Liver (tissue), 9 donors: ENCODE measurements around the gene PPM1A. TPM values are rescaled to one million over a fixed set of nuclear protein-coding genes. Genes with fewer than 3 reads are reported as not detected.

ENCODE experiments used
- DNase-seq: peaks from one replicate; pipeline ENCODE4 v3.0.0-alpha.2; 2017; ENCODE audit warnings: low spot score
- H3K27ac ChIP-seq, 2 donors: one replicate each; pipeline ENCODE4 v1.7.0; 2013; ENCODE audit warnings: inconsistent platforms in 2 of 2, low read length in 2 of 2, control low read depth in 1 of 2, low read depth in 1 of 2, mild to moderate bottlenecking in 1 of 2
- H3K27me3 ChIP-seq, 4 donors: one replicate each; pipeline versions ENCODE4 v1.6.1 to v1.7.0; 2013; ENCODE audit warnings: low read length in 3 of 4, inconsistent platforms in 1 of 4, mild to moderate bottlenecking in 1 of 4, moderate library complexity in 1 of 4; ENCODE audit not compliant: control insufficient read depth in 4 of 4, insufficient read depth in 4 of 4
- H3K36me3 ChIP-seq, 4 donors: one replicate each; pipeline versions ENCODE4 v1.6.1 to v1.7.0; 2013; ENCODE audit warnings: low read length in 3 of 4, mild to moderate bottlenecking in 3 of 4, low read depth in 1 of 4, moderate library complexity in 1 of 4; ENCODE audit not compliant: control insufficient read depth in 4 of 4, insufficient read depth in 3 of 4
- H3K4me1 ChIP-seq, 4 donors: one replicate each; pipeline versions ENCODE4 v1.6.1 to v1.7.0; 2013; ENCODE audit warnings: low read length in 3 of 4, mild to moderate bottlenecking in 3 of 4, moderate library complexity in 1 of 4; ENCODE audit not compliant: control insufficient read depth in 4 of 4, insufficient read depth in 4 of 4
- H3K4me3 ChIP-seq, 3 donors: one replicate each; pipeline versions ENCODE4 v1.6.1 to v1.7.0; 2013; ENCODE audit warnings: low read length in 3 of 3, control low read depth in 1 of 3, low read depth in 1 of 3, mild to moderate bottlenecking in 1 of 3
- H3K9ac ChIP-seq, 2 donors: one replicate each; pipeline ENCODE4 v1.7.0; 2013; ENCODE audit warnings: low read length in 2 of 2, mild to moderate bottlenecking in 2 of 2, moderate library complexity in 2 of 2, control low read depth in 1 of 2, low read depth in 1 of 2
- H3K9me3 ChIP-seq, 4 donors: one replicate each; pipeline versions ENCODE4 v1.6.1 to v1.7.0; 2013; ENCODE audit warnings: low read length in 3 of 4; ENCODE audit not compliant: control insufficient read depth in 4 of 4
- EGR1 ChIP-seq, 2 donors: IDR thresholded peaks; 2 replicates each; pipeline ENCODE4 v1.6.1; 2016 to 2018; ENCODE audit warnings: antibody characterized with exemption in 2 of 2, low read depth in 2 of 2
- FOXA1 ChIP-seq: IDR thresholded peaks from 2 replicates; pipeline ENCODE4 v1.6.1; 2016; ENCODE audit warnings: antibody characterized with exemption
- FOXA2 ChIP-seq: IDR thresholded peaks from 2 replicates; pipeline ENCODE4 v1.6.1; 2016; ENCODE audit warnings: antibody characterized with exemption
- GABPA ChIP-seq, 2 donors: IDR thresholded peaks in 1 of 2; conservative IDR thresholded peaks in 1 of 2; 2 replicates each; pipeline ENCODE4 v1.6.1; 2016; ENCODE audit warnings: antibody characterized with exemption in 2 of 2, mild to moderate bottlenecking in 1 of 2, moderate library complexity in 1 of 2
- HNF4A ChIP-seq, 2 donors: conservative IDR thresholded peaks; 2 replicates each; pipeline ENCODE4 v1.6.1; 2016; ENCODE audit warnings: antibody characterized with exemption in 2 of 2, mild to moderate bottlenecking in 2 of 2
- HNF4G ChIP-seq: IDR thresholded peaks from 2 replicates; pipeline ENCODE4 v1.6.1; 2016; ENCODE audit warnings: antibody characterized with exemption
- JUND ChIP-seq, 2 donors: IDR thresholded peaks; 2 replicates each; pipeline ENCODE4 v1.6.1; 2016; ENCODE audit warnings: antibody characterized with exemption in 2 of 2
- NR2F2 ChIP-seq: IDR thresholded peaks from 2 replicates; pipeline ENCODE4 v1.6.1; 2016; ENCODE audit warnings: antibody characterized with exemption
- RAD21 ChIP-seq, 2 donors: IDR thresholded peaks; 2 replicates each; pipeline ENCODE4 v1.6.1; 2016; ENCODE audit warnings: antibody characterized with exemption in 2 of 2, mild to moderate bottlenecking in 2 of 2
- RXRA ChIP-seq, 2 donors: IDR thresholded peaks; 2 replicates each; pipeline ENCODE4 v1.6.1; 2017 to 2018; ENCODE audit warnings: antibody characterized with exemption in 2 of 2, mild to moderate bottlenecking in 1 of 2
- SP1 ChIP-seq: IDR thresholded peaks from 2 replicates; pipeline ENCODE4 v1.6.1; 2018; ENCODE audit warnings: antibody characterized with exemption, mild to moderate bottlenecking
- TAF1 ChIP-seq: conservative IDR thresholded peaks from 2 replicates; pipeline ENCODE4 v1.6.1; 2016; ENCODE audit warnings: antibody characterized with exemption, mild to moderate bottlenecking
- YY1 ChIP-seq: IDR thresholded peaks from 2 replicates; pipeline ENCODE4 v1.6.1; 2016; ENCODE audit warnings: antibody characterized with exemption, mild to moderate bottlenecking
- whole genome bisulfite sequencing: extraction: QIAGEN DNeasy Blood & Tissue Kit; methylation state at CpG from one replicate; pipeline ENCODE4 v1.1.7; 2013; 5-methylcytosine and 5-hydroxymethylcytosine counted together
- polyA plus RNA-seq, 2 donors: library from polyadenylated mRNA; stranded (reverse) in 1 of 2; unstranded in 1 of 2; fragments of 200-250 nt in 1 of 2; fragments of >200 nt in 1 of 2; fragmentation: Nextera tagmentation in 1 of 2; extraction: Ambion mirVana in 1 of 2; gene quantifications; one replicate each; pipeline versions ENCODE4 v1.2.1 to v1.2.3, GENCODE V29; 2013 to 2015
- total RNA-seq, 2 donors: library from RNA; depleted of rRNA; stranded (reverse); fragments of >200 nt; gene quantifications; one replicate each; pipeline ENCODE4 v1.2.3, GENCODE V29; 2014
- TF ChIP-seq, protein P1 (sequence below): fragments of 150-350 bp; IDR thresholded peaks from 2 replicates; pipeline ENCODE4 v1.5.1; 2017; ENCODE audit warnings: improper control_type of control experiment, low read depth, low read length; ENCODE audit not compliant: missing input control
- TF ChIP-seq, protein P2 (sequence below): IDR thresholded peaks from 2 replicates; pipeline ENCODE4 v1.6.1; 2016; ENCODE audit warnings: antibody characterized with exemption, mild to moderate bottlenecking
- TF ChIP-seq, protein P3 (sequence below): IDR thresholded peaks from 2 replicates; pipeline ENCODE4 v1.6.1; 2016; ENCODE audit warnings: antibody characterized with exemption
- TF ChIP-seq, protein P4 (sequence below): IDR thresholded peaks from 2 replicates; pipeline ENCODE4 v1.6.1; 2016; ENCODE audit warnings: antibody characterized with exemption
- donor health status: healthy.
- donor health status: healthy.
- donor health status: healthy.
- donor health status: healthy.
- donor health status: healthy.

The PPM1A gene
- total and polyA plus RNA-seq, 4 donors: 23.0 to 43.2 (median 29.5) TPM

DNA sequence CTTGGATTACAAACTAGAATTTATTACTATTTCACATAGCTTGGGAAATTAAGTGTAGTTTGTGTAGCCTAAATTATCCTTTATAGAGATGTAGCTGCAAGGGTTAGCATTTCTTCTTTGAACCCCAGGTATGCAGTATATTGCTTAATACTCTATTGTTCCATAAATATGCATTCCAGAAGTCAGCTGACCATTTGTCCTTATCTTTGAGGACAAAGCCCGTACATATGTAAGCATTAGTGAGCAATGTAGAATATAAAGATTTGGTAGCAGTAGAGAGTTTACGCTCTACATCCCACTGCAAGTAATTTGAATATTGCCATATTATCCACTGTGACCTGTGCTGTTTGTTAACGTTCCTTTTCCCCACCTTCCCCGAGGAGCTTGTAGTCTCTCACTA lies 26.9 kb downstream of the PPM1A start:
- H3K9me3 ChIP-seq: no peaks in the 10 kb centered on the region
- no peak overlapping the region for H3K4me3 ChIP-seq
- WGBS: 68% methylated on average over 4 of the region's 4 CpGs
- H3K27me3 ChIP-seq: no peaks in the 10 kb centered on the region
- no peak overlapping the region for H3K27ac ChIP-seq
- TF ChIP-seq, protein P1, sequence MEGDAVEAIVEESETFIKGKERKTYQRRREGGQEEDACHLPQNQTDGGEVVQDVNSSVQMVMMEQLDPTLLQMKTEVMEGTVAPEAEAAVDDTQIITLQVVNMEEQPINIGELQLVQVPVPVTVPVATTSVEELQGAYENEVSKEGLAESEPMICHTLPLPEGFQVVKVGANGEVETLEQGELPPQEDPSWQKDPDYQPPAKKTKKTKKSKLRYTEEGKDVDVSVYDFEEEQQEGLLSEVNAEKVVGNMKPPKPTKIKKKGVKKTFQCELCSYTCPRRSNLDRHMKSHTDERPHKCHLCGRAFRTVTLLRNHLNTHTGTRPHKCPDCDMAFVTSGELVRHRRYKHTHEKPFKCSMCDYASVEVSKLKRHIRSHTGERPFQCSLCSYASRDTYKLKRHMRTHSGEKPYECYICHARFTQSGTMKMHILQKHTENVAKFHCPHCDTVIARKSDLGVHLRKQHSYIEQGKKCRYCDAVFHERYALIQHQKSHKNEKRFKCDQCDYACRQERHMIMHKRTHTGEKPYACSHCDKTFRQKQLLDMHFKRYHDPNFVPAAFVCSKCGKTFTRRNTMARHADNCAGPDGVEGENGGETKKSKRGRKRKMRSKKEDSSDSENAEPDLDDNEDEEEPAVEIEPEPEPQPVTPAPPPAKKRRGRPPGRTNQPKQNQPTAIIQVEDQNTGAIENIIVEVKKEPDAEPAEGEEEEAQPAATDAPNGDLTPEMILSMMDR: no peak
- no peak for TF ChIP-seq FOXA2
- TF ChIP-seq RAD21 (IDR thresholded peaks at IDR 0.05): no peak
- no peak for TF ChIP-seq HNF4G
- TF ChIP-seq, protein P2, sequence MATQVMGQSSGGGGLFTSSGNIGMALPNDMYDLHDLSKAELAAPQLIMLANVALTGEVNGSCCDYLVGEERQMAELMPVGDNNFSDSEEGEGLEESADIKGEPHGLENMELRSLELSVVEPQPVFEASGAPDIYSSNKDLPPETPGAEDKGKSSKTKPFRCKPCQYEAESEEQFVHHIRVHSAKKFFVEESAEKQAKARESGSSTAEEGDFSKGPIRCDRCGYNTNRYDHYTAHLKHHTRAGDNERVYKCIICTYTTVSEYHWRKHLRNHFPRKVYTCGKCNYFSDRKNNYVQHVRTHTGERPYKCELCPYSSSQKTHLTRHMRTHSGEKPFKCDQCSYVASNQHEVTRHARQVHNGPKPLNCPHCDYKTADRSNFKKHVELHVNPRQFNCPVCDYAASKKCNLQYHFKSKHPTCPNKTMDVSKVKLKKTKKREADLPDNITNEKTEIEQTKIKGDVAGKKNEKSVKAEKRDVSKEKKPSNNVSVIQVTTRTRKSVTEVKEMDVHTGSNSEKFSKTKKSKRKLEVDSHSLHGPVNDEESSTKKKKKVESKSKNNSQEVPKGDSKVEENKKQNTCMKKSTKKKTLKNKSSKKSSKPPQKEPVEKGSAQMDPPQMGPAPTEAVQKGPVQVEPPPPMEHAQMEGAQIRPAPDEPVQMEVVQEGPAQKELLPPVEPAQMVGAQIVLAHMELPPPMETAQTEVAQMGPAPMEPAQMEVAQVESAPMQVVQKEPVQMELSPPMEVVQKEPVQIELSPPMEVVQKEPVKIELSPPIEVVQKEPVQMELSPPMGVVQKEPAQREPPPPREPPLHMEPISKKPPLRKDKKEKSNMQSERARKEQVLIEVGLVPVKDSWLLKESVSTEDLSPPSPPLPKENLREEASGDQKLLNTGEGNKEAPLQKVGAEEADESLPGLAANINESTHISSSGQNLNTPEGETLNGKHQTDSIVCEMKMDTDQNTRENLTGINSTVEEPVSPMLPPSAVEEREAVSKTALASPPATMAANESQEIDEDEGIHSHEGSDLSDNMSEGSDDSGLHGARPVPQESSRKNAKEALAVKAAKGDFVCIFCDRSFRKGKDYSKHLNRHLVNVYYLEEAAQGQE: no peak
- no peak for TF ChIP-seq JUND (IDR thresholded peaks at IDR 0.05)
- no peak for TF ChIP-seq TAF1
- TF ChIP-seq FOXA1: no peak
- TF ChIP-seq YY1: no peak
- no peak for TF ChIP-seq NR2F2
- TF ChIP-seq, protein P3, sequence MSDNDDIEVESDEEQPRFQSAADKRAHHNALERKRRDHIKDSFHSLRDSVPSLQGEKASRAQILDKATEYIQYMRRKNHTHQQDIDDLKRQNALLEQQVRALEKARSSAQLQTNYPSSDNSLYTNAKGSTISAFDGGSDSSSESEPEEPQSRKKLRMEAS: no peak
- TF ChIP-seq, protein P4, sequence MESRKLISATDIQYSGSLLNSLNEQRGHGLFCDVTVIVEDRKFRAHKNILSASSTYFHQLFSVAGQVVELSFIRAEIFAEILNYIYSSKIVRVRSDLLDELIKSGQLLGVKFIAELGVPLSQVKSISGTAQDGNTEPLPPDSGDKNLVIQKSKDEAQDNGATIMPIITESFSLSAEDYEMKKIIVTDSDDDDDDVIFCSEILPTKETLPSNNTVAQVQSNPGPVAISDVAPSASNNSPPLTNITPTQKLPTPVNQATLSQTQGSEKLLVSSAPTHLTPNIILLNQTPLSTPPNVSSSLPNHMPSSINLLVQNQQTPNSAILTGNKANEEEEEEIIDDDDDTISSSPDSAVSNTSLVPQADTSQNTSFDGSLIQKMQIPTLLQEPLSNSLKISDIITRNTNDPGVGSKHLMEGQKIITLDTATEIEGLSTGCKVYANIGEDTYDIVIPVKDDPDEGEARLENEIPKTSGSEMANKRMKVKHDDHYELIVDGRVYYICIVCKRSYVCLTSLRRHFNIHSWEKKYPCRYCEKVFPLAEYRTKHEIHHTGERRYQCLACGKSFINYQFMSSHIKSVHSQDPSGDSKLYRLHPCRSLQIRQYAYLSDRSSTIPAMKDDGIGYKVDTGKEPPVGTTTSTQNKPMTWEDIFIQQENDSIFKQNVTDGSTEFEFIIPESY: no peak
- TF ChIP-seq RXRA (IDR thresholded peaks at IDR 0.05): no peak
- no peak for TF ChIP-seq EGR1 (IDR thresholded peaks at IDR 0.05; ENCODE audit: low read depth in 2 of 2)
- no peak for TF ChIP-seq SP1
- no peak for TF ChIP-seq GABPA (IDR thresholded peaks at IDR 0.05 in 1 of 2, conservative IDR thresholded peaks at IDR 0.05 in 1 of 2)
- no peak for DNase-seq
- no peak overlapping the region for H3K9ac ChIP-seq
- H3K4me1 ChIP-seq: peaks cover 7 to 21% (median 14%) of the 10 kb centered on the region in 4 donors
- no peaks in the 10 kb centered on the region for H3K36me3 ChIP-seq

DNA sequence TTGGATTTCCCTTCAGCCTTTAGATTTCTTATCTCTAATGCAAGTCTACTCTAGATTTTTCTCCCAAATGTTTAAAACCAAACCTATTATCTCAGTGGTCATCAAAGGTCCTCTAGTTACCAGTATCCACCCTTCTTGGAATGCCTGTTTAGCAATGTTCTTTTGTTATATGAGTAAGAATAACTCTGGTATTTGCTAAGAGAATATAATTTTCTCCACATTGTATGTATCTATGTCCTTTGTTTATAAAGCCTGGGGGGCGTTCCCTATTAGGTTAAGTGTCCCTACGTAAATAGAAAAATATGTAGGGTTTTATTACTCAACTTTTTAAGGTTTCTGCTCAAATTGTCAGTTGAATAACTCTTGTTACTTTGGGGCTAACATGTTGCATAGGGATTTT lies 27.3 kb downstream of the PPM1A start:
- Histone ChIP-seq H3K27ac (no peak overlapping the region), H3K4me3 (no peak overlapping the region), H3K9ac (no peak overlapping the region), H3K36me3 (no peaks in the 10 kb centered on the region), H3K27me3 (no peaks in the 10 kb centered on the region), H3K4me1 (peaks cover 7 to 19% (median 14%) of the 10 kb centered on the region in 4 donors), H3K9me3 (no peaks in the 10 kb centered on the region)
- 98% methylated on average over 2 of the region's 2 CpGs for WGBS
- DNase-seq: no peak
- TF ChIP-seq, protein P2: no peak
- TF ChIP-seq GABPA (IDR thresholded peaks at IDR 0.05 in 1 of 2, conservative IDR thresholded peaks at IDR 0.05 in 1 of 2): no peak
- no peak for TF ChIP-seq FOXA2
- no peak for TF ChIP-seq RAD21 (IDR thresholded peaks at IDR 0.05)
- TF ChIP-seq, protein P1: no peak
- no peak for TF ChIP-seq RXRA (IDR thresholded peaks at IDR 0.05)
- TF ChIP-seq, protein P3: no peak
- TF ChIP-seq HNF4A (conservative IDR thresholded peaks at IDR 0.05): no peak
- TF ChIP-seq EGR1 (IDR thresholded peaks at IDR 0.05; ENCODE audit: low read depth in 2 of 2): no peak
- no peak for TF ChIP-seq NR2F2
- TF ChIP-seq SP1: no peak
- TF ChIP-seq YY1: no peak
